Measurements from ENCODE around the gene SLC35A2. TPM values are rescaled to one million over a fixed set of nuclear protein-coding genes. Genes with fewer than 3 reads are reported as not detected.
A peak's percentile ranks its signal among the peaks of the same experiment; 100 is the strongest.

The SLC35A2 gene
- total RNA-seq, 1 experiment from 2014 or later = 35.0 TPM

- TF ChIP-seq REST (IDR thresholded peaks at IDR 0.05; ENCODE audit: low read depth) = no peak
- TF ChIP-seq MAX (IDR thresholded peaks at IDR 0.05) = no peak
- TF ChIP-seq CTCF (IDR thresholded peaks at IDR 0.05 in 2 of 3, conservative IDR thresholded peaks at IDR 0.05 in 1 of 3; ENCODE audit: borderline replicate concordance in 1 of 3, insufficient read depth in 1 of 3, low read depth in 2 of 3, low read length in 2 of 3) = no peak
- no peak for TF ChIP-seq TCF7L2 (IDR thresholded peaks at IDR 0.05; ENCODE audit: borderline replicate concordance, extremely low read depth, insufficient read depth, insufficient read length)
- TF ChIP-seq POLR2A (IDR thresholded peaks at IDR 0.05; ENCODE audit: borderline replicate concordance, extremely low read depth, insufficient read depth, insufficient read length) = no peak
- TF ChIP-seq EGR1 (IDR thresholded peaks at IDR 0.05; ENCODE audit: low read depth) = no peak
- no peak for TF ChIP-seq FOSL1 (IDR thresholded peaks at IDR 0.05; ENCODE audit: low read depth)
- no peak for TF ChIP-seq ZFX (IDR thresholded peaks at IDR 0.05)
Measured at GRCh38 chrX:48960291-48960690, 48.8 kb upstream of the SLC35A2 start (continued).

- ATAC-seq (no peak), DNase-seq (ENCODE audit: low read depth, low spot score) (no peak)
- H3K9ac ChIP-seq (ENCODE audit: low read length) = peak overlapping the region; percentile 82
- ChIA-PET POLR2A (interaction anchor here (1.3 to 1.6 kb wide), 3 partner anchors 14 to 81 kb away, joined by 3 to 4 read pairs (median 4); partner anchors contain the start of genes PQBP1 and TIMM17B), CTCF (no interaction called here), RAD21 (ENCODE audit: low non-redundant PET in 1 of 2, low total read pairs in 2 of 2, uncharacterized antibody in 2 of 2, unreplicated experiment in 2 of 2) (no interaction called here)
- H3K9me2 ChIP-seq (ENCODE audit: insufficient read depth) = no peaks in the 10 kb centered on the region
- intact Hi-C loops (cut with micrococcal nuclease) = loop anchor here (2.0 kb wide), 1 partner anchor 84 kb away; the partner anchor contains the start of gene TFE3
- H3K9me3 ChIP-seq (ENCODE audit: control insufficient read depth in 1 of 2, insufficient read depth in 1 of 2, low read depth in 1 of 2, low read length in 2 of 2) = no peaks in the 10 kb centered on the region
- peaks cover 35% of the 10 kb centered on the region for H3K79me2 ChIP-seq (ENCODE audit: insufficient read depth, low read length)
- H4K20me1 ChIP-seq (ENCODE audit: insufficient read depth) = no peaks in the 10 kb centered on the region
- H3K4me3 ChIP-seq (replicated peaks in 1 of 2; ENCODE audit: low read depth in 1 of 2, low read length in 2 of 2) = peak overlapping the region; percentile 52 to 76
- BruUV-seq (replicated peaks) = TSS peak; percentile 76
- H2AFZ ChIP-seq (ENCODE audit: low read depth, low read length, poor library complexity, severe bottlenecking) = no peak overlapping the region
- H3K27me3 ChIP-seq (ENCODE audit: insufficient read depth, low read length) = no peaks in the 10 kb centered on the region
- no peak for TF ChIP-seq CTCF (IDR thresholded peaks at IDR 0.05 in 2 of 3, conservative IDR thresholded peaks at IDR 0.05 in 1 of 3; ENCODE audit: borderline replicate concordance in 1 of 3, insufficient read depth in 1 of 3, low read depth in 2 of 3, low read length in 2 of 3)
- no peak for TF ChIP-seq SP1 (IDR thresholded peaks at IDR 0.05; ENCODE audit: low read depth)
- TF ChIP-seq YY1 (IDR thresholded peaks at IDR 0.05; ENCODE audit: extremely low read depth, insufficient replicate concordance, low read depth, low read length) = no peak
- no peak for TF ChIP-seq SRF (IDR thresholded peaks at IDR 0.05; ENCODE audit: low read depth)
- TF ChIP-seq ATF3 (IDR thresholded peaks at IDR 0.05) = no peak
- peaks cover 11 to 18% of the 10 kb centered on the region in 2 experiments for H3K4me1 ChIP-seq (ENCODE audit: control insufficient read depth in 1 of 2, insufficient read depth in 2 of 2, low read length in 2 of 2)
- peak overlapping the region; percentile 79 for H3K4me2 ChIP-seq (ENCODE audit: low read length)
- peak overlapping the region; percentile 93 for H3K27ac ChIP-seq (ENCODE audit: low read depth, low read length)
- peaks cover 7 to 14% of the 10 kb centered on the region in 2 experiments; a peak in 2 of 4 replicates for H3K36me3 ChIP-seq (ENCODE audit: control insufficient read depth in 1 of 2, insufficient read depth in 2 of 2, low read length in 2 of 2)
Measured at GRCh38 chrX:48958635-48959094, 47.2 kb upstream of the SLC35A2 start.
